IMR-90 (cell line): ENCODE measurements around the gene WWC2. TPM values are rescaled to one million over a fixed set of nuclear protein-coding genes. Genes with fewer than 3 reads are reported as not detected.

Source experiments
- ATAC-seq: fragments of 200-7000 bp; cut with Tn5 transposase; 2 replicates; pipeline ENCODE4 v1.9.1; 2020; ENCODE audit warnings: low read depth, mild to moderate bottlenecking, moderate library complexity
- BruUV-seq: library from RNA; stranded (reverse); fragments of 400-500 nt; replicated peaks from 2 replicates; lab custom pipeline; 2021; lab: Mats Ljungman, UMichigan
- CTCF ChIA-PET: fragments of 300-600 bp; formaldehyde crosslinking; extraction: SDS; loops from one replicate; lab custom pipeline; 2021; ENCODE audit warnings: antibody characterized with exemption; lab: Yijun Ruan, JAX
- POLR2A ChIA-PET: fragments of 300-600 bp; sonication (Branson Sonifier 250); formaldehyde crosslinking; loops from one replicate; lab custom pipeline; 2022; ENCODE audit warnings: antibody characterized with exemption; ENCODE audit not compliant: unreplicated experiment; lab: Charles Lee
- DNase-seq: peaks from one replicate; pipeline ENCODE4 v3.0.0; 2013
- H2AFZ ChIP-seq: replicated peaks from 2 replicates; pipeline ENCODE3; 2013; ENCODE audit warnings: low read length, mild to moderate bottlenecking; ENCODE audit not compliant: poor library complexity
- H2AK5ac ChIP-seq: 2 replicates; pipeline ENCODE4 v1.6.1; 2013; ENCODE audit warnings: low read depth, low read length, inconsistent platforms
- H2AK9ac ChIP-seq: replicated peaks from 2 replicates; pipeline ENCODE3; 2013; ENCODE audit warnings: mild to moderate bottlenecking, low read depth, low read length, moderate library complexity; ENCODE audit not compliant: poor library complexity
- H2BK120ac ChIP-seq: 2 replicates; pipeline ENCODE4 v1.6.1; 2013; ENCODE audit warnings: low read depth, low read length, inconsistent platforms
- H2BK15ac ChIP-seq: 3 replicates; pipeline ENCODE4 v1.6.1; 2013; ENCODE audit warnings: low read depth, low read length, inconsistent platforms
- H2BK20ac ChIP-seq: 2 replicates; pipeline ENCODE4 v1.6.1; 2013; ENCODE audit warnings: low read depth, mild to moderate bottlenecking, inconsistent platforms, low read length, moderate library complexity
- H2BK5ac ChIP-seq: 2 replicates; pipeline ENCODE4 v1.6.1; 2013; ENCODE audit warnings: mild to moderate bottlenecking, low read depth, low read length, inconsistent platforms; ENCODE audit not compliant: poor library complexity, severe bottlenecking
- H3K14ac ChIP-seq: replicated peaks from 2 replicates; pipeline ENCODE4 v1.6.1; 2013; ENCODE audit warnings: low read depth, low read length, inconsistent platforms
- H3K18ac ChIP-seq: 2 replicates; pipeline ENCODE4 v1.6.1; 2013; ENCODE audit warnings: low read depth, low read length, control low read depth
- H3K23ac ChIP-seq: 2 replicates; pipeline ENCODE4 v1.6.1; 2013; ENCODE audit warnings: low read depth, low read length, inconsistent platforms
- H3K27ac ChIP-seq: 2 replicates; pipeline ENCODE4 v1.5.1; 2013; ENCODE audit warnings: mild to moderate bottlenecking, control low read depth, low read length; ENCODE audit not compliant: insufficient read depth
- H3K27me3 ChIP-seq: 2 replicates; pipeline ENCODE4 v1.6.1; 2013; ENCODE audit warnings: low read length; ENCODE audit not compliant: control insufficient read depth, insufficient read depth
- H3K36me3 ChIP-seq: 2 replicates; pipeline ENCODE4 v1.6.1; 2013; ENCODE audit warnings: low read length, mixed read lengths; ENCODE audit not compliant: control insufficient read depth, insufficient read depth
- H3K4ac ChIP-seq: 2 replicates; pipeline ENCODE4 v1.6.1; 2013; ENCODE audit warnings: low read depth, low read length, inconsistent platforms
- H3K4me1 ChIP-seq: 2 replicates; pipeline ENCODE4 v1.6.1; 2013; ENCODE audit warnings: low read length, mixed read lengths; ENCODE audit not compliant: control insufficient read depth, insufficient read depth
- H3K4me2 ChIP-seq: 2 replicates; pipeline ENCODE4 v1.6.1; 2013; ENCODE audit warnings: low read depth, mild to moderate bottlenecking, control low read depth, low read length, moderate library complexity
- H3K4me3 ChIP-seq: 2 replicates; pipeline ENCODE4 v1.5.1; 2013; ENCODE audit warnings: low read depth, mild to moderate bottlenecking, control low read depth, low read length, moderate library complexity; ENCODE audit not compliant: insufficient read depth
- H3K56ac ChIP-seq: 2 replicates; pipeline ENCODE4 v1.6.1; 2013; ENCODE audit warnings: low read length, inconsistent platforms; ENCODE audit not compliant: insufficient read depth; ENCODE audit errors: extremely low read depth
- H3K79me1 ChIP-seq, 2 experiments: 2 replicates each; pipeline ENCODE4 v1.6.1; 2013; ENCODE audit warnings: low read length in 2 of 2, inconsistent platforms in 1 of 2, low read depth in 1 of 2
- H3K9ac ChIP-seq: 2 replicates; pipeline ENCODE4 v1.6.1; 2013; ENCODE audit warnings: low read depth, low read length, control low read depth
- H3K9me1 ChIP-seq: 2 replicates; pipeline ENCODE4 v1.6.1; 2013; ENCODE audit warnings: low read length, inconsistent platforms; ENCODE audit not compliant: insufficient read depth
- H3K9me3 ChIP-seq: 2 replicates; pipeline ENCODE4 v1.6.1; 2013; ENCODE audit warnings: low read length; ENCODE audit not compliant: control insufficient read depth, insufficient read depth
- H4K20me1 ChIP-seq: 2 replicates; pipeline ENCODE4 v1.6.1; 2013; ENCODE audit warnings: low read length, inconsistent platforms; ENCODE audit not compliant: insufficient read depth
- H4K5ac ChIP-seq: 2 replicates; pipeline ENCODE4 v1.6.1; 2013; ENCODE audit warnings: mild to moderate bottlenecking, low read depth, low read length, control low read depth
- H4K8ac ChIP-seq, 2 experiments: 2 replicates each; pipeline ENCODE4 v1.6.1; 2013; ENCODE audit warnings: low read depth in 2 of 2, low read length in 2 of 2, control low read depth in 1 of 2, inconsistent platforms in 1 of 2
- H4K91ac ChIP-seq: 2 replicates; pipeline ENCODE4 v1.6.1; 2013; ENCODE audit warnings: low read depth, low read length, inconsistent platforms; ENCODE audit not compliant: insufficient read depth
- BHLHE40 ChIP-seq: fragments of 150-350 bp; IDR thresholded peaks from 2 replicates; pipeline ENCODE4 v1.6.1; 2016; ENCODE audit warnings: mild to moderate bottlenecking, low read depth, low read length
- CEBPB ChIP-seq: IDR thresholded peaks from 2 replicates; pipeline ENCODE4 v1.6.1; 2012; ENCODE audit warnings: low read depth, low read length, improper control_type of control experiment
- CHD1 ChIP-seq: IDR thresholded peaks from 2 replicates; pipeline ENCODE4 v1.6.1; 2012; ENCODE audit warnings: low read depth, low read length, improper control_type of control experiment
- FOS ChIP-seq: fragments of 150-350 bp; IDR thresholded peaks from 2 replicates; pipeline ENCODE4 v1.6.1; 2016; ENCODE audit warnings: low read depth, low read length
- MAFK ChIP-seq: IDR thresholded peaks from 2 replicates; pipeline ENCODE4 v1.6.1; 2012; ENCODE audit warnings: low read depth, low read length, improper control_type of control experiment
- MAZ ChIP-seq: IDR thresholded peaks from 2 replicates; pipeline ENCODE4 v1.6.1; 2012; ENCODE audit warnings: low read depth, mild to moderate bottlenecking, low read length, improper control_type of control experiment, moderate library complexity, borderline replicate concordance
- NFE2L2 ChIP-seq: fragments of 150-350 bp; IDR thresholded peaks from 2 replicates; pipeline ENCODE4 v1.6.1; 2016; ENCODE audit warnings: low read depth, mild to moderate bottlenecking, low read length
- POLR2A ChIP-seq: IDR thresholded peaks from 2 replicates; pipeline ENCODE4 v1.6.1; 2012; ENCODE audit warnings: mild to moderate bottlenecking, low read depth, low read length
- RAD21 ChIP-seq: IDR thresholded peaks from 2 replicates; pipeline ENCODE4 v1.6.1; 2012; ENCODE audit warnings: low read length, improper control_type of control experiment
- RFX5 ChIP-seq: IDR thresholded peaks from 2 replicates; pipeline ENCODE4 v1.8.0; 2012; ENCODE audit warnings: low read depth, mild to moderate bottlenecking, low read length, moderate library complexity
- SMC3 ChIP-seq: fragments of 150-350 bp; IDR thresholded peaks from 2 replicates; pipeline ENCODE4 v1.6.1; 2016; ENCODE audit warnings: low read depth, mild to moderate bottlenecking, antibody characterized with exemption, low read length, moderate library complexity
- WGBS, 2 experiments: methylation state at CpG; one replicate each; pipeline versions ENCODE4 v1.1.5 to v1.1.7; 2013; ENCODE audit warnings: missing lambda C conversion rate in 2 of 2; ENCODE audit not compliant: insufficient read length in 1 of 2; ENCODE audit errors: extremely low coverage in 2 of 2; 5-methylcytosine and 5-hydroxymethylcytosine counted together
- dilution Hi-C: fragments of 300-500 bp; cut with HindIII; formaldehyde crosslinking; loops from one replicate; pipeline ENCODE4 v1.14.3; 2018; ENCODE audit warnings: low sequenced_read_pairs; ENCODE audit not compliant: unreplicated experiment
- in situ Hi-C: fragments of 300-500 bp; cut with MboI; formaldehyde crosslinking; loops from 3 replicates; pipeline ENCODE4 v1.14.3; 2019; ENCODE audit warnings: low sequenced_read_pairs, inconsistent platforms, mixed read lengths
- intact Hi-C: fragments of 100-400 bp; cut with micrococcal nuclease; formaldehyde crosslinking; loops from 2 replicates; pipeline ENCODE4 v1.10.0; 2022
- polyA plus RNA-seq, 3 experiments: library from polyadenylated mRNA; depleted of rRNA; stranded (reverse); fragments of >200 nt; gene quantifications; 2 replicates each; pipeline ENCODE4 v1.2.3, GENCODE V29; 2012; ENCODE audit warnings: low replicate concordance in 1 of 3
- total RNA-seq: library from RNA; depleted of rRNA; stranded (reverse); fragments of >200 nt; gene quantifications from 2 replicates; pipeline ENCODE4 v1.2.3, GENCODE V29; 2012
- TF ChIP-seq, protein P1 (sequence below): fragments of 150-350 bp; IDR thresholded peaks from 2 replicates; pipeline ENCODE4 v1.6.1; 2017; ENCODE audit warnings: mild to moderate bottlenecking, antibody characterized with exemption, low read length, low read depth
- TF ChIP-seq, protein P2 (sequence below): conservative IDR thresholded peaks from 2 replicates; pipeline ENCODE4 v1.5.1; 2012; ENCODE audit warnings: mild to moderate bottlenecking, low read depth, low read length, improper control_type of control experiment

WWC2 gene
- total and polyA plus RNA-seq, 2 of the 4 experiments (the other 2 are of a cell fraction) = 26.6 to 27.4 TPM

DNA sequence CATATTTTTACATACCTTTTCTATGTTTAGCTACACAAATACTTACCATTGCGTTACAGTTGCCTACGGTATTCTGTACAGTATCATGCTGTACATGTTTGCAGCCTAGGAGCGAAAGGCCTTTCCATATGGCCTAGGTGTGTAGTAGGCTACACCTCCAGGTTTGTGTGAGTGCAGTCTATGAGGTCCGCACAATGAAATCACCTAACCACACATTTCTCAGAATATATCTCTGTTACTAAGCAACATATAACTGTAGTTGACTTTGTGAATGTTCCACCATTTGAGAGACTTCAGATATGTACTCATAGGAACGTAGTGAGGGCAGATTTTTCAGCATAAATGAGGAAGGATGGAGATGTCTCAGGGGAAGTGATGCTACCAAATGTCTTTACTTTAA, 62.6 kb downstream of the WWC2 start:
- no peak overlapping the region for H2AK5ac ChIP-seq
- H3K4me3 ChIP-seq = no peak overlapping the region
- no peaks in the 10 kb centered on the region; the same call in 1 of the 2 replicates for H3K36me3 ChIP-seq
- no peak overlapping the region for H4K91ac ChIP-seq
- no peak overlapping the region for H3K4me2 ChIP-seq
- H3K79me1 ChIP-seq = peaks cover 37 to 73% of the 10 kb centered on the region in 2 experiments
- DNase-seq (no peak), ATAC-seq (no peak)
- WGBS, 2 experiments = no CpG with 5 or more reads among the region's 5 CpGs
- H3K56ac ChIP-seq = no peak overlapping the region
- H3K9me1 ChIP-seq = peaks cover 15% of the 10 kb centered on the region
- no peak overlapping the region for H2BK15ac ChIP-seq
- in situ Hi-C loops = no loop called here
- H2BK120ac ChIP-seq = no peak overlapping the region
- no peak overlapping the region for H2BK20ac ChIP-seq
- no peak overlapping the region for H3K4ac ChIP-seq
- no peak overlapping the region for H2AFZ ChIP-seq
- H3K9me3 ChIP-seq = no peaks in the 10 kb centered on the region
- dilution Hi-C loops = no loop called here
- H4K20me1 ChIP-seq = peaks cover 18% of the 10 kb centered on the region; the same call in 1 of the 2 replicates
- no peak overlapping the region for H3K18ac ChIP-seq
- no peak overlapping the region for H2BK5ac ChIP-seq
- no TSS peak for BruUV-seq
- H4K5ac ChIP-seq = no peak overlapping the region
- peaks cover 18% of the 10 kb centered on the region for H3K4me1 ChIP-seq
- no peak overlapping the region for H3K27ac ChIP-seq
- intact Hi-C loops = no loop called here
- no peak overlapping the region for H4K8ac ChIP-seq
- H3K14ac ChIP-seq = no peak overlapping the region
- no peak overlapping the region for H2AK9ac ChIP-seq
- no peaks in the 10 kb centered on the region for H3K27me3 ChIP-seq
- no peak overlapping the region for H3K9ac ChIP-seq
- TF ChIP-seq RAD21 (no peak), MAZ (no peak), POLR2A (no peak), FOS (no peak), BHLHE40 (no peak), SMC3 (no peak), CEBPB (no peak), NFE2L2 (no peak), RFX5 (no peak), CHD1 (no peak), MAFK (no peak)
- TF ChIP-seq, protein P1, sequence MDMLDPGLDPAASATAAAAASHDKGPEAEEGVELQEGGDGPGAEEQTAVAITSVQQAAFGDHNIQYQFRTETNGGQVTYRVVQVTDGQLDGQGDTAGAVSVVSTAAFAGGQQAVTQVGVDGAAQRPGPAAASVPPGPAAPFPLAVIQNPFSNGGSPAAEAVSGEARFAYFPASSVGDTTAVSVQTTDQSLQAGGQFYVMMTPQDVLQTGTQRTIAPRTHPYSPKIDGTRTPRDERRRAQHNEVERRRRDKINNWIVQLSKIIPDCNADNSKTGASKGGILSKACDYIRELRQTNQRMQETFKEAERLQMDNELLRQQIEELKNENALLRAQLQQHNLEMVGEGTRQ = no peak
- TF ChIP-seq, protein P2, sequence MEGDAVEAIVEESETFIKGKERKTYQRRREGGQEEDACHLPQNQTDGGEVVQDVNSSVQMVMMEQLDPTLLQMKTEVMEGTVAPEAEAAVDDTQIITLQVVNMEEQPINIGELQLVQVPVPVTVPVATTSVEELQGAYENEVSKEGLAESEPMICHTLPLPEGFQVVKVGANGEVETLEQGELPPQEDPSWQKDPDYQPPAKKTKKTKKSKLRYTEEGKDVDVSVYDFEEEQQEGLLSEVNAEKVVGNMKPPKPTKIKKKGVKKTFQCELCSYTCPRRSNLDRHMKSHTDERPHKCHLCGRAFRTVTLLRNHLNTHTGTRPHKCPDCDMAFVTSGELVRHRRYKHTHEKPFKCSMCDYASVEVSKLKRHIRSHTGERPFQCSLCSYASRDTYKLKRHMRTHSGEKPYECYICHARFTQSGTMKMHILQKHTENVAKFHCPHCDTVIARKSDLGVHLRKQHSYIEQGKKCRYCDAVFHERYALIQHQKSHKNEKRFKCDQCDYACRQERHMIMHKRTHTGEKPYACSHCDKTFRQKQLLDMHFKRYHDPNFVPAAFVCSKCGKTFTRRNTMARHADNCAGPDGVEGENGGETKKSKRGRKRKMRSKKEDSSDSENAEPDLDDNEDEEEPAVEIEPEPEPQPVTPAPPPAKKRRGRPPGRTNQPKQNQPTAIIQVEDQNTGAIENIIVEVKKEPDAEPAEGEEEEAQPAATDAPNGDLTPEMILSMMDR = no peak
- ChIA-PET CTCF (interaction anchor here (0.6 kb wide), 1 partner anchor 12 kb away, joined by 5 read pairs; no protein-coding TSS in a partner anchor), POLR2A (no interaction called here)
- H3K23ac ChIP-seq = no peak overlapping the region; the same call in 1 of the 2 replicates
